GM12864 (cell line): ENCODE data around the gene GMPPA.
A peak's percentile ranks its signal among the peaks of the same experiment; 100 is the strongest.

Experiments used
- DNase-seq: peaks from one replicate; pipeline ENCODE4 v3.0.0-alpha.2; 2011; ENCODE audit warnings: low read depth
- H3K4me3 ChIP-seq: 2 replicates; pipeline ENCODE4 v1.5.1; 2011; ENCODE audit warnings: mild to moderate bottlenecking, low read depth, low read length, control low read depth
- TF ChIP-seq, protein P1 (sequence below): IDR thresholded peaks from 2 replicates; pipeline ENCODE4 v1.5.1; 2011; ENCODE audit warnings: low read depth, mild to moderate bottlenecking, moderate library complexity, low read length, control low read depth, inconsistent platforms; ENCODE audit errors: missing control alignments

The GMPPA gene

DNA sequence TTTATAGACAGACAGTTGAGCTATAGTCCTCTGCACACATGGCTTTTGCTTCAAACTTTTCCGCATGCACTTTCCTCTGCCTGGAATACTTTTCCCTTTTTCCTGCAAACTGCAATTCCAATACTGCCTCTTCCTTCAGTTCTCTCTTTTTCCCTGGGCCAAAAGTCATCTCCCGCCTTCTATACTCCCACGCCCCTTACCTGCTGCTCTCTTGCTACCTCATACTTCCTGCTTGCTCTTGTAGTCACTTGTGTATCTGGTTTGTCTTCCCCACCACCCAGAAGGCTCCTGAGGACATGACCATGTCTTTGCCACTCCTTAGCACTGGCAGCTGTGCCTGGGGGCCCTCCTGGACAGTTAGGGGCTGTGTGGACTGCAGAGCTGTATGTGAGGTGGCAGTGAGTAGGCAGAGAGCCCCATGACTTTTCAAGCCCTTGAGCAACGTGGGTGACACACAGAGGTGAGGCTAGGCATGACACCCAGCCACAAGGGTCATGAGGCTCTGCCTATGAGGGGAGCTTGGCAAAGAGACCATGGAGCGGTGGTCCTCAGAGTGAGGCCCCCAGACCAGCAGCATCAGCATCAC lies 40.8 kb upstream of the GMPPA start:
- no peak for DNase-seq

DNA sequence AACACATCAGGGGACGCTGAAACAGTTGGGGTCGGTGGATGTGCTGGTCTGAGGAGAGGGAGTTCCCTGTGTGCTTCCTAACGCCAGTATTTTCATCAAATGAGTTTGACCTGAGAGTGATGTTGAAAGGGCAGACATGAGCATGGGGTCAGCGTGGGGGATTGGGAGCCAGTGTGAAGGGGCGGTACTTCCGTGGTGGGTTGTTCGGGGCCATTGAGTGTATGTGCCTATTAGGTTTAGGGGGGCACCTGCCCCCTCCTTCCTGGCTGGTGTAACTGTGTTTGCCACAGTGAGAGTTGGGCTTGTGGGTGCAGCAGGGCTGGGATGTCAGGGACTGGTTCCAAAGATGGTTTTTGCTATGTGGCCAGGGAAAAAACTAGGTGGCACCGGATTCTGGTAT lies 39.7 kb upstream of the GMPPA start:
- no peak overlapping the region for H3K4me3 ChIP-seq
- TF ChIP-seq, protein P1, sequence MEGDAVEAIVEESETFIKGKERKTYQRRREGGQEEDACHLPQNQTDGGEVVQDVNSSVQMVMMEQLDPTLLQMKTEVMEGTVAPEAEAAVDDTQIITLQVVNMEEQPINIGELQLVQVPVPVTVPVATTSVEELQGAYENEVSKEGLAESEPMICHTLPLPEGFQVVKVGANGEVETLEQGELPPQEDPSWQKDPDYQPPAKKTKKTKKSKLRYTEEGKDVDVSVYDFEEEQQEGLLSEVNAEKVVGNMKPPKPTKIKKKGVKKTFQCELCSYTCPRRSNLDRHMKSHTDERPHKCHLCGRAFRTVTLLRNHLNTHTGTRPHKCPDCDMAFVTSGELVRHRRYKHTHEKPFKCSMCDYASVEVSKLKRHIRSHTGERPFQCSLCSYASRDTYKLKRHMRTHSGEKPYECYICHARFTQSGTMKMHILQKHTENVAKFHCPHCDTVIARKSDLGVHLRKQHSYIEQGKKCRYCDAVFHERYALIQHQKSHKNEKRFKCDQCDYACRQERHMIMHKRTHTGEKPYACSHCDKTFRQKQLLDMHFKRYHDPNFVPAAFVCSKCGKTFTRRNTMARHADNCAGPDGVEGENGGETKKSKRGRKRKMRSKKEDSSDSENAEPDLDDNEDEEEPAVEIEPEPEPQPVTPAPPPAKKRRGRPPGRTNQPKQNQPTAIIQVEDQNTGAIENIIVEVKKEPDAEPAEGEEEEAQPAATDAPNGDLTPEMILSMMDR: no peak
- no peak for DNase-seq

More for the DNA sequence above, 40.8 kb upstream of the GMPPA start:
- TF ChIP-seq, protein P1: peak; percentile 53
- H3K4me3 ChIP-seq: no peak overlapping the region

GRCh38 chr2:219459460-219460311 lies 39.0 kb upstream of the GMPPA start:
- TF ChIP-seq, protein P1: peak; percentile 99
- no peak for DNase-seq
- H3K4me3 ChIP-seq: no peak overlapping the region

DNA sequence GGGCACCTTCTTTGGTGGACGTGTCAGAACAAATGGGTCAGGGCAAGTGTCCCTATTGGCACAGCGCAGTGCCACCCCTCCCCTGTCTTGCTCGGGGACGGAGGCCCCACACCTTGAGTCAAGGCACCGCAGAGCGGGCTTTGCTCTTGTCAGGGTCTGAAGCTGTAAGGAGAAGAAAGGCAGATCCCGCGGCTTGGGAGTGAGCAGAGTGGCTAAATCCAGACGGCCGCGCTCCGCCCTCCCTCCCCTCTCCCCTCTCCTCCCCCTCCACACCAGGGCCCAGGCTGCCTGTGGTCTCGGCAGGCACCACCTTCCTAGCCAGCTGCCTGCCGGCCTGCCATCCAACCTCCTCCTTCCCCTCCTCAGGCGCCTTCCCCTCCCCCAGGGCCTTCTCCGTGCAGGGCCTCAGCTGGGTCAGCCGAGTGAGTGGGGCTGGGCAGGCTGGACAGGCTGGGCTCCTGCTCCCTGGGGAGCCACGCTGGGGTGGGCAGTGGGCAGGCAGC lies 38.2 kb upstream of the GMPPA start:
- H3K4me3 ChIP-seq: no peak overlapping the region
- DNase-seq: no peak

GRCh38 chr2:219461047-219461514 lies 37.6 kb upstream of the GMPPA start:
- TF ChIP-seq, protein P1: no peak
- no peak for DNase-seq
- H3K4me3 ChIP-seq: no peak overlapping the region

More for the DNA sequence above, 38.2 kb upstream of the GMPPA start:
- TF ChIP-seq, protein P1: no peak

- TF ChIP-seq, protein P1: no peak
- DNase-seq: no peak
- H3K4me3 ChIP-seq: no peak overlapping the region
These were observed 37.0 kb upstream of the GMPPA start for GRCh38 chr2:219461669-219462068.
